HG03103 (cell line): Measurements from ENCODE around the gene EFNA1.

Experiments used
- ATAC-seq: cut with Tn5 transposase; IDR thresholded peaks from one replicate; pipeline ENCODE4 v1.9.1; 2021; ENCODE audit warnings: low read depth; ENCODE audit not compliant: unreplicated experiment

EFNA1 gene

DNA sequence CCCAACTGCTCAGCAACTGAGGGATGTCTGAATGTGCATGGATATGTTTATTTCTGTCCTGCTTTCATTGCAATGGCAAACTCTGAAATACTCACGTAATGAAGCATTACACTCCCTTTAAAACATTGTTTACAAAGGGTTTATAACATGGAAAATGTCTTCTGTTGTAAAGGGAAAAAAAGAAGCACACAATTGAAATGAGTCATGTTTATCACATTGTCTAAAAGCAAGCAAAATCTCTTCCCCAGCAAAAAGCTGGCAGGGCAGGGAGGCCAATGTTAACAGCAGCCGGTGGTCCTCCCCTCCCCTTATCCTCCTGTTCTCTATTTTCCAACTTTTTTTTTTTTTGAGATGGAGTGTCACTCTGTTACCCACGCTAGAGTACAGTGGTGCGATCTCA, 3.9 kb upstream of the EFNA1 start:
- no peak for ATAC-seq

DNA sequence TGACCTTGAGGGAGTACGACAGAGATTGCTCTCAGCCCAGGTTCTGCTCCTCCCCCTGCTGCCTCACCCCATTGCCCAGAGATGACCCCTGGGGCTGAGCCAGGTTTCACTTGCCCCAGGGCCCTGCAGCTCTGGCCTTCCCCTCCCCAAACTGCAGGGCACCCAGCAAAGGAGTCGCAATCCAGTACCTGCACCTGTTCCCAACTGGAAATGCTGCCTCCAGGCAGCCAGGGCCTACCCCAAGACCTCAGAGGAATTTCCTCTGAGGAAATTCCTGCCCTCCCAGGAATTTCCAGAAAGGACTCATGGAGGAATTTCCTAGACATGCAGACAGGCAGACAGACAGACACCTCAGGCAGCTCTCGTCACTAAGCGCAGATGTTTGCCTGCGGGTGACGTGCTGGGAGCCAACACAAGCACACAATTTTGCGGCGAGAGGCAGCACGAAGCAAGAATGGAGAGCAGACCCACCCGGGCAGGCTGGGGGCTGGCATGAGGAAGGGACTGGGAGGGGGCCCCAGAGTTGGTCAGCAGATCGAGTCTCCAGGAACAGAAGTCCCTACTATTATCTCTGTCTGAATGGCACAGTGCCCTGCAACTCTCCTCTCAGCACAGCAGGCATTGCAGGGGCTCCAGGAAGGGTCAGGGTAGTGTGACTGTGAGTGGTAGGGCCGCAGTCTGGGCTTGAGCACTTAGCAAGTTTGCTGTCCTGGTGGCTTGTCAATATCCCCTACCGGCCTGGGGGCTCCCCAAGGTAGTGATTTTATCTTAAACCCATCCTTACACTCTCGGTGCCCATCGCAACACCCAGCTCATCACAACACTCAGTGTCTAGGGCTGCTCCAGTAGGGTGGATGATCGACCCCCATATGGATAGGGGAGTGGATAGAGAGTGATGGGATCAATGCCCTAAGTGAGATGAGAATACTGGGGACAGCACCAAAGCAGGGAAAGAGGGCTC, 2.9 kb upstream of the EFNA1 start:
- ATAC-seq = no peak

DNA sequence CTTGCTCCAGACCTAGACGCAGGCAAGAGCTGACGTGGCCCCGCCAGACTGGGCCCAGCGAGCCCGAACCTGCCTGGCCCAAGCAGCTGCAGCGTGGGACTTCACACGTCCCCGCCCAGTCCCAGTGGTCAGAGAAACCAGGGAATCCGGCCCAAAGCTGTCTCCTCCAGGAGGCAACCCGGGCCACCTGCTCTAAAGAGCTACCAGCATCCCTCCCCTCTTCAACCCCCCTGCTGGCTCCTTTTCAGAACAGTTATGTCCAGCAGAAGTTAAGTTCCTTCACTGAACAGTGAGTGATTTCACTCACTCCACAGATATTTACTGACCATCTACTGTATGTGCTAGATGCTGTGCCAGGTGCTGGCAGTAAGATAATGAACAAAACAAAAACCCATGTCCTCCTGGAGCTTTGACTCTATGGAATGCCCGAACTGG, 2.1 kb upstream of the EFNA1 start:
- ATAC-seq = no peak

DNA sequence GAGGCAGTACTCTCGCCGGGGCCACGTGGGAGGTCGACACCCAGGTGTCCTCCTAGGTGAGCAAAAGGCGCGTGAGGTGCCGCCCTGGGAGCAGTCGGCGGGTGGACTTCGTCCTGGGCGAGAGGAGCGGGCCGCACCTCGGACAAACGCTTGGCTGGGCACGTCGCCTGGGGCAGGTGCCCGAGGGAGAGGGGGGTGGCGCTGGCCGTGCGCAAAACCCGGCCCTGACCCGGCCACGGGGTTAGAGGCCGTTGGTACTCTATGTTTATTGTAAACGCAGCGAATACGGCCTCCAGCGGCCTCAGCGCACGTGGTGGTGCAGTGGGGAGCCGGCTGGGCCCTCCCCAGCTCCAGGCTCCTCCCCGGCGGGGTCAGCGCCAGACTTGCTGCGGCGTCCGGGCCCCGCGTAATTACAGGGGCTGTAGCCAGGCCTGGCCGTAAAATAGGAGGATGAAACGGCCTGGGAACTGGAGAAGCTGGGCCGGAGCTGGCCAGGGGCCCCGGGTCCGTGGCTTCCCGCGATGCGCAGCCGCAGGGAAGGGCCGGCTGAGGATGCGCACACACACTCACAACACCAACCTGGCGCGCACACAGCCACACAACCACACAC, 1.6 kb upstream of the EFNA1 start:
- ATAC-seq = no peak

DNA sequence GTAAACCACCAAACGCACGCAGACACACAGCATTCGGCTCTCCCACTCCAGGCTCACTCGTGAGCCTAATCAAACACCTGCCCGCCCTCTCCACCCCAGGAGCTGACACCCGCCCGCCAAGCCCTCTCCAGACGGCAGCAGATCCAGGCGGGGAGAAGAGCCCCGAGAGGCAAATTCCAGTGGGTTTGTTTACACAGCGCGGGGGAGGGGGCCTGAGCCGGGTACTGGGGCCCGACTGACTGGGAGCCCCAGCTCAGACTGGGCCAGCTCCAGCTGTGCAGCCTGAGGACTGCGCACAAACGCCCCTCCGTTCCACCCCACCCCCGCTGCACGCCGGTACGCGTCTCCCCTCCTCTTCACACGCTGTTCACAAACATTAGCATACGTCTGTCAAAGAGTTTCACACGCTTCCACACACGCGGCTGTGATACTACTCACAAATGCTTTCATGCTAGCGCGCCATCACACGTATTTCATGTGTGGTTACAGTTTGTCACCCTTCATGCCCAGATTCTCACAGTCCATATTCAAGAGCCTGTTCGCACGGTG, 1.0 kb upstream of the EFNA1 start:
- ATAC-seq = no peak

DNA sequence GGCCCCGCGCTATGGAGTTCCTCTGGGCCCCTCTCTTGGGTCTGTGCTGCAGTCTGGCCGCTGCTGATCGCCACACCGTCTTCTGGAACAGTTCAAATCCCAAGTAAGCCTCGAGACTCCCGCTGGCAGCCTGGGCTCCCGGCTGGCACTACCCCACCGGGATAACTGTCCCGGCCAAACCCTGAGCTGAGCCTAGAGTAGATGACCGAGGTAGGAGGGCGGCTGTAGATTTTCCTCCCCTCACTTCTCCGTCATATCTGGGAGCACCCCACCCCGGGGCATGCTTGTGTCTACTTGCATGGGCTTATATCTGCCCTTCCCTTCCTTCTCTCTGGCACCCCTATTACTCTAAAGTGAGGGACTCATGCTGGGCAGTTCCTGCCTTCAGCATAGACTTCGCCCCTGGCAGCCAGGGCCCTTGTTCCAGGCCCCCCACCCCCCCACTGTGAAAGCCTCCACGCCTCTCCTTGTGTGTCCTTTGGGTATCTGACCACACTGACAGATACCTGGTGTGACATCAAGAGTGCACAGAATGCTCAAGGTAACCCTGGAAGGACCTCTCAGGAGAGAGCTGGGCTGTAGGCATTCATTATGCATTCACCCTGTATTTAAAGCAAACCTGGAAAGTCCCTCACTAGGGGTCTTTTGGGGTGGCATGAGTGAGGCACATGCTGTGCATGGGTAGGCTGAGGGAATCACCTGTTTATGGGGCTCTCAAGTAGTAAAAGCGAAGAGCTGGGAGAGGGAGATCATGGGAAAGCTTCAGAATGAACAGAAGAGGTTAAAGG, 485 bp downstream of the EFNA1 start:
- ATAC-seq = no peak

DNA sequence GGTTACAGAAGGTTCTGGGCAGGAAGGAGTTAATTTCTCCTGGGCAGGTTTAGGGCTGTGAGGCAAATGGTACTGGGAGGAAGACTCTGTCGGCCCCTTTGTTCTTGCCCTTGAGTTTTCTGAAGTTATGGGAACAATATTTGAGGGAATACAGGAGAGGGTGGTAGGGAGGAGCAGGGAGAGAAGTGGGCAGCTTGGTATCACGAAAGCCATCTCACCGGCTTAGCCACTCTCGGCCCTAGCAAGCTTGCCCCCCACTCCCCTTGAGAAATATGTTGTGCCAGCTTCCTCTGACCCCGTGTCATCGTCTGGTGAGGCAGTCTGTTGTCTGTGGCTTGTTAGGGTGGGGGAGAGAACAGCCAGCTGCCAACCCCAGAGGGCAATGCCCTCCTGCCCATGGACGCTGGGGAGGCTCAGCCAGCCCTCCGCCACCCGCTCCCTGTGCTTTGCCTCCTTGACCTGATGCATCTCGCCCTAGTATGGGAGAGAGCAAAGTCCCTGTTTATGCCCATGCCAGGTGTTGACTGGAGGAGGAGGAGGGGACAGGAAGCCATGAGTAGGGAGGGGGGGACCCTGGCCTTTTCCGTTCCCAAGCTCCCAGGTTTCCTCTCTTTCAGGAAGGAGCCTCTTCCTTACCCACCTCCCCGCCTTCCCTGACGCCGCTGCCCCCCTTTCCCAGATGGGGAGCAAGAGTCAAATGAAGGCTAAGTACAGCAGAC, 1.2 kb downstream of the EFNA1 start:
- no peak for ATAC-seq

DNA sequence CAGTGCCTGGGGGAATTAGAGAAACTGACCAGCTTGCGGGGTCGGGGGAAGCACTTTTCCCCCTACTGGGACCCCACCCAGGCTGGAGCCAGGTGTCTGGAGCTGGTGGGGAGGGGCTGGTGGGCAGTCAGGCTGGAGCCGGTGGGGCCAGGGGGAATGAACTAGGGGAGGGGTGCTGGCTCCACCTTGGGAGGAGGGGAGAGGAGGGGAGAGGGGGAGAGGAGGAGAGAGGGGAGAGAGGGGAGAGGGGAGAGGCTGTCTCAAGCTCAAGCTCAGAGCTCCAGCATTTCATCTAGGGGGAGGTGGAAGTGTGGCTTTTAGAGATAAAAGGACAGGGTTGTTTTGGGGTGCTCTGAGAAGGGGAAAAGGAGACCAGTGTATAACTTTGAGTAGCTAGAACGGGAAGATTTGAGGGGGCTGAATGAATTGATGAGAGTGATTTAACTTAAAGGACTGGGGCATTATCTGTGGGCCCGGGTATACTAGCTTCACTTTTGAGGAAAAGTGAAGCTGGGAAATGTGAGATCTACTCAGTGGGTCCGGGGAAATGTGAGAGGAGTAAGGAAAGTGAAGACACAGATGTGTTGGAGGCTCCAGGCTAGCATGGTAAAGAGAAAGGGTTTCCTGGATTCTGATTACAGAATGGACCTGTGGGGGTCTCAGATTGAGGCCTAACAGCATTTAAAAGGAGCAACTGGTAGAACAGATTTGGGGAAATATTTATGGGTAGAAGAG, 2.8 kb downstream of the EFNA1 start:
- no peak for ATAC-seq

DNA sequence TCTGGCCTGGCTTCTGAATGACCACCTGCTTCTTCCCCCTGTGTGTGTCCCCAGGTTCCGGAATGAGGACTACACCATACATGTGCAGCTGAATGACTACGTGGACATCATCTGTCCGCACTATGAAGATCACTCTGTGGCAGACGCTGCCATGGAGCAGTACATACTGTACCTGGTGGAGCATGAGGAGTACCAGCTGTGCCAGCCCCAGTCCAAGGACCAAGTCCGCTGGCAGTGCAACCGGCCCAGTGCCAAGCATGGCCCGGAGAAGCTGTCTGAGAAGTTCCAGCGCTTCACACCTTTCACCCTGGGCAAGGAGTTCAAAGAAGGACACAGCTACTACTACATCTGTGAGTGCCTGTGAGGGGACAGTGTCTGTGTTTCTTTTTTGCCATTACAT, 3.6 kb downstream of the EFNA1 start:
- ATAC-seq = no peak

DNA sequence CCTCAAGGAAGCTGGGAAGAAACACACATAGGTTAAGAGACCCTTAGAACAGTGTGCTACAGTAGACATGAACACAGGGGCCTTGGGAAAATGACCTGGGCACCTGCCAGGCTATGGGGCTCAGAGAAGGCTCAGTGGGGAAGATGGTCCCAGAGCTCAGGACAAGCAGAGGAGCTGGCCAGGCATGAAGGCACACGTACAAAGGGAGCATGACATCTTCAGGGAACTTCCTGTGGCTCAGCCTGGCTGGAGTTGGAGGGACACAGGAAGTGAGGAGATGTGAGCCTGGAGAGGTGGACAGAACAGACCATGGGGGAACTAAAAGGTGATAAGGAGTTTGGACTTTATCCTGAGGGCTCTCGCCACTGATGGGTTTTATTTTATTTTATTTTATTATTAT, 4.2 kb downstream of the EFNA1 start:
- no peak for ATAC-seq

DNA sequence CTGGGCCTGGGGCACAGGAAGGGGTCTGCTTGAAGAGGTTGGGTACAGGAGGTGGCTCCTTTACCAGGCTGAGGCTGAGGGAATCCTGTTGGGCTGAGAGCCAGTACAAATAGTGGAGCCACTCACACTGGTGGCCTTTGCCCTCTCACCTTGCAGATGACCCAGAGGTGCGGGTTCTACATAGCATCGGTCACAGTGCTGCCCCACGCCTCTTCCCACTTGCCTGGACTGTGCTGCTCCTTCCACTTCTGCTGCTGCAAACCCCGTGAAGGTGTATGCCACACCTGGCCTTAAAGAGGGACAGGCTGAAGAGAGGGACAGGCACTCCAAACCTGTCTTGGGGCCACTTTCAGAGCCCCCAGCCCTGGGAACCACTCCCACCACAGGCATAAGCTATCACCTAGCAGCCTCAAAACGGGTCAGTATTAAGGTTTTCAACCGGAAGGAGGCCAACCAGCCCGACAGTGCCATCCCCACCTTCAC, 6.2 kb downstream of the EFNA1 start:
- ATAC-seq = no peak

DNA sequence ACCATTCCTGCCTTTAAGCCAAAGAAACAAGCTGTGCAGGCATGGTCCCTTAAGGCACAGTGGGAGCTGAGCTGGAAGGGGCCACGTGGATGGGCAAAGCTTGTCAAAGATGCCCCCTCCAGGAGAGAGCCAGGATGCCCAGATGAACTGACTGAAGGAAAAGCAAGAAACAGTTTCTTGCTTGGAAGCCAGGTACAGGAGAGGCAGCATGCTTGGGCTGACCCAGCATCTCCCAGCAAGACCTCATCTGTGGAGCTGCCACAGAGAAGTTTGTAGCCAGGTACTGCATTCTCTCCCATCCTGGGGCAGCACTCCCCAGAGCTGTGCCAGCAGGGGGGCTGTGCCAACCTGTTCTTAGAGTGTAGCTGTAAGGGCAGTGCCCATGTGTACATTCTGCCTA, 6.6 kb downstream of the EFNA1 start:
- ATAC-seq = no peak

DNA sequence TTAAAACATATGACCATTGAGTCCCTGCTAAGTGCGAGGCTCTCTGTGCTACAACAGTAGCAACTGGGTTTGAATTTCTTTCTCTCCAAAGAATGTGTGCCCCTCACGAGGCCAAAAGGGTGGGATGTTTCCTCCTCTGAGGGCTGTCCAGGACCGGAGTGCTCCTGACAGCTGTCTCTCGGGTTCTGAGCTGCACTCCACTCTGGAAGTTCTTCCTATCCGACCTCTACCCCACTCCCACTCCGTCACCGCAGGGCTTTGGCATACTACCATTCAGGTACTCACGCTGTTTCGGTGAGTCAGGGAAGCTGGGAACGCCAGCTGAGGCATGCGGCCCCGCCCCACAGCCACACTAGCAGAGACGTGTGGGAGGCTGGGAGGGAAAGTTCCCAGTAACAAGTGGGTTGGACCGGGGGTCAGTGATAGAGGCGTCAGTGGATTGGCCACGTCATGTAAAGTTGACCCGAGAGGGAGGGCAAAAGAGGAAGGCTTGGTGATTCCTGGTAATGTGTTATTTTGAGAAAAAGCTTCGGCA, 7.3 kb downstream of the EFNA1 start:
- no peak for ATAC-seq

DNA sequence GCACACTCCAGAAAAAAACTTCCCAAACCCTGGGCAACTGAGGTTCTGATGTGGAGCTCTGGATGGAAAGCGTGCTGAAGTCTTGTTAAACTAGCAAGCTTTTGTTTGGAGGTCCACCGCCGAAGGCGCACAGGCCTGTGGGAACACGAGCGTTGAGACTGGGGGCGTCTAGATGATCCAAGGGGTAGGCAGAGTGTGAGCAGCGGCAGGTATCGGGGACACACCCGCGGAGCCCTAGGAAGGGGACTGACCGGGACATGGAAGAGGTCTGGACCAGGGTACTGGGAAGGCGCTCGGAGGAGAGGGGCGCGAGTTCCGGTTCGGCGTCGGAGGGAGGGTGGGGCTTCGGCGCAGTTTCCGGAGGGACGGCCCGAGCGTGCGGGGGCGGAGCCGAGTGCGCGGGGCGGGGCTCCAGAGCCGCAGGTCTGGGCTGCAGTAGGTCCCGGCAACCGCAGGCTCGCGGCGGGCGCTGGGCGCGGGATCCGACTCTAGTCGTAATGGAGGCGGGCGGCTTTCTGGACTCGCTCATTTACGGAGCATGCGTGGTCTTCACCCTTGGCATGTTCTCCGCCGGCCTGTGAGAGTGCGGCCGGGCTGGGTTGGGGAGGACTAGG, 7.8 kb downstream of the EFNA1 start, which contains the start of gene SLC50A1:
SLC50A1 (plus strand) TSS at position 438 of the 614 bp plus-strand sequence; CDS start at position 498, 60 bp downstream.
- ATAC-seq = peak; percentile 53

DNA sequence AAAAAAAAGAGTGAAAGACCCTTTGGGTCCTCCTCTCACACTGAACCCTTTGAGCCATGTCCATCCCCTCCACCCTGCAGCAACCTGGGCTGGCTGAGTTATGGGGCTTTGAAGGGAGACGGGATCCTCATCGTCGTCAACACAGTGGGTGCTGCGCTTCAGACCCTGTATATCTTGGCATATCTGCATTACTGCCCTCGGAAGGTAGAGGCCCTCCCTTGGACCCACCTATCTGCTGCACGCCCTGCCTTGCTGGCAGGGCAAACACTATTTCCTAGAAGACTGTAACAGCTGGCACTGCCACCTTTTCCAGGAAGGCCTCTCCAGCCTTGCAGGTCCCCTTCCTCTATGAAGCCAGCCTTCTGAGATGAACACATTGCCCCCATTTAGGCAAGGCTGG, 9.1 kb downstream of the EFNA1 start:
- no peak for ATAC-seq

DNA sequence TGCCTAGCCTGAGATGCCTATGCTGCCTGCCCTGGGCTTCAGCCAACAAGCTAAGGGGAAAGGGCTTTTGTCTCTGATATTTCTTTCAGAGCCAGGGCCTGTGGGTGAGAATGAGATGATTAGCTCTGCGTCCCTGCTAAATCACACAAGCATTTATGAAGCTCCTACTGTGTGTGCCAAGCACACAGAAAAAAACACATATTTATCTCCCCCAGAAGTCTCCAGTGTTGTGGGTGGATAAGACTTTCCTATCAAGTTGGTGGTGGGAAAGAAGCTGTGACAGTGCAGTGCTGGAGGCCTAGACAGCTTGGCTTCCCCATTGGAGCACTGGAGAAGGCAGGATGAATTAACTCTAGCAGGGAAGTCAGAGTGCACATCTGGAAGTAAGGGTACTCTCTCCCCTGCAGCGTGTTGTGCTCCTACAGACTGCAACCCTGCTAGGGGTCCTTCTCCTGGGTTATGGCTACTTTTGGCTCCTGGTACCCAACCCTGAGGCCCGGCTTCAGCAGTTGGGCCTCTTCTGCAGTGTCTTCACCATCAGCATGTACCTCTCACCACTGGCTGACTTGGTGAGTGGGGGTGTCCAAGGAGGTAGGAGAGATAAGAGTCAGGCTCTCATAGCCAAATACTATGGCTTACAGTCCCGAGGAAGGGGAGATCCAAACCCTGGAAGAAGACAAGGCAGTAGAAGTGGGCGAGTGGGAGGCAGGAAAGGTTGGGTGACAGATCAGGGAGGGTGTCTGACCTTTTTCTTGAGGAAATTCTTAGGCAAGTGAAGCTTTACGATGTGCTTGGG, 9.7 kb downstream of the EFNA1 start:
- no peak for ATAC-seq

DNA sequence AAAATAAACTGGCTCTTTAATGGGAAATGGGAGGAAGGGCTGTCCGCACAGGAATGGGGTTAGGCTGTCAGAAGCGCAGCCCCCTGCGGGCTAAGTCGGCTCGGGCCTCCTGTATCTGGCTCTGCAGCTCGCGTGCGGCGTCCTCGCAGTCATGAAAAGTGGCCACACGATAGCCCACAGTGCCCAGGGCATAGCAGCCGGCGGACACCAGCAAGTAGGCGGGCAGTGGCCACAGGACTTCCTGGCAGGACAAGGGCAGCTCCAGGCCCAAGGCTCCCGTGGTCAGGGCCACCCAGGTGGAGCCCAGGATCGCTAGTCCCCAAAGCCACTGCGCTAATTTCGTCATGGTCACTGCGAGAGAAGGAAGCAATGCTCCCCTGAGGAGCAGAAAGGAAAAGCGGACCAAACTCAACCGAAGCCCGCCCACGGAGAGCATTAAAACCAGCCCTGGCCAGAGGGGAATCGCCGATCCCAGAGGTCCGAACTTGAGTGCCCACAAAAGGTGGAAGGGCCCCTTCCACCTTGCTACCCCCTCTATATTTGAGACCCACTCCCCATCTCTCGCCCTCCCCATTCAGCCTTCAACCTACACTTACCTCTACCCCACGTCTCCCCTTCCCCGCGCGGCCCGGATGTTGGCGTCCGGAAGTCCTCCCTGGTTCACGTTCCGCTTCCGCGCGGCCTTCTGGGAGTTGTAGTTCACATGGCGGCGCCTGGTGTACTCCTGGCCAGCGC, 12.4 kb downstream of the EFNA1 start, which contains the start of gene DPM3:
DPM3 (minus strand) TSS at position 637 of the 735 bp plus-strand sequence; CDS start at position 346, 291 bp downstream.
- peak; percentile 64 for ATAC-seq
